CD4-positive, alpha-beta T cell treated with Interleukin-2 at 100 ng/mL for 4 hours (primary cell): ENCODE results near the gene CAMK1G.

Experiments used
- DNase-seq: peaks from one replicate; pipeline ENCODE4 v3.0.0-alpha.2; 2020; ENCODE audit warnings: low spot score

The CAMK1G gene

GRCh38 chr1:209583408-209583807, at the start of gene CAMK1G:
CAMK1G (plus strand) TSS chr1:209583714; CDS start chr1:209594984, 11,270 bp downstream.
- no peak for DNase-seq

DNA sequence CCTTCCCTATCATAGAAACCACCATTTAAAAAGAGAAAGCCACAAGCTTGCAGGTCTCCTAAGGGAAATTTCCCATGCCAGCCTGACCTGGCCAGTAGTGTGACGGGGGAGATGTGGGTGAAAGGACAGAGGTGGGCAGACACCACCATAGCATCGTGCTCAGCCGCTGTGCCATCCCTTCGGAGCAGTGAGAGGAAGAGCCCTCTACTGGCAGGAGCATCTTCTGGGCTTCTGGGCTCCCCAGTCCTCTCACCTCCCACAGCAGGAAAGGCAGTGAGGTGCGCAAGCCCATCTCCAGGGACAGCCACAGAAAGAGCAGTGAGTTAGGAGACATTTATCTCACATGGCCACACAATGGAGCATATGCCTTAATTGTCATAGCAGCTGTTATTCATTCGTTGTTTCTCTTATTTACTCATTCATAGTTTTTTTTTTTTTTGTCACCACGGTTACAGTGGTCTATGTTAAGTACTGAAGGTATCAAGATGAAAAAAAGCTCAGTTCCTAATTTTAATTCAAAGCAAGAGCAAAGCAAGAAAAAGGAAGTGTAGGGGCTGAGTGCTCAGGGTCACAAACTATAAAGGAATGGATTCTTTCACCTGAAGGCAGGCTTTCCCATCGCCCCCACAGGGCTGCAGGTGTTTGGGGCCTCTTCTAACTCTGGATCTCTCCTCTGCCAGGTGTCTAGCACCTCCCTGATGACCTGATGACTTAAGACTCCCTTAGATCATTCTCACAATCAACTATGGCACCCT, 48.8 kb upstream of the CAMK1G start:
- no peak for DNase-seq

- no peak for DNase-seq
Observed at GRCh38 chr1:209536843-209537242, 46.7 kb upstream of the CAMK1G start.

DNA sequence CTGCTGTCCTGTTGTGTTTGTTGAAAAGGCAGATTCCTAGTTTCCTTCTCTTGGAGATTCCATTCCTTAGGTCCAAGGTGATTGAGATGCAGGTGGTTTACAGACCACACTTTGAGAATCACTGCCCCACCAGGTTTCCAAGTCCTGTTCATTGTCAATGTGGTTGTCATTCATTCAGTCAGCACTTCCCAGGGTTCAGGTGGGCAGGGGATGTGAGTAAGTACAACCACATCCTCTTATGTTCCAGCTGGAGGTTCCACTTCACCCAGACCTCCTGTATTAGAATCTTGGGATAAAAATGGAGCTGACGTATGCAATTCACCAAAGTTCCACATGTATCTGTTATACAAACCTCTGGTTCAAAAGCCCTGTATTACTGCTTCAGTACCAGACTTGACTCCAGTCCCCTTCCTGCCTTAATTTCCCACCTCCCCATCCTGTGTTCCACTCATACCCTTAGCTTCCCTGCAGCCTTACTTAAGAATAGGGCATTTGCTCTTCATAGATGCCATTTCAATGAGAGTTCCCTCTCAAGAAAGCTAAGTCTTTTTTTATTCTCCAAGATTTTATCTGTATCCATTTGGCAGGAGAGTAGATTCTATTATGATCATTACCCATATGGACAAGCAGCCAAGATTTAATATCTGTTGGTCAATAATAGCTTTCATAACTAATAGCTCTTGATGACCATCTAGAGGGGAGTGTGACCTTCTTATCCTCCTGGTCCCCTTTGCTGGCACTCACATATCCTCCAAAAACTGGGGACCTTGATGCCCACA, 46.0 kb upstream of the CAMK1G start:
- no peak for DNase-seq

GRCh38 chr1:209539576-209539975, 43.9 kb upstream of the CAMK1G start:
- DNase-seq: no peak

GRCh38 chr1:209542585-209542984, 40.9 kb upstream of the CAMK1G start:
- DNase-seq: no peak

GRCh38 chr1:209544098-209544497, 39.4 kb upstream of the CAMK1G start:
- no peak for DNase-seq

GRCh38 chr1:209545423-209545822, 38.1 kb upstream of the CAMK1G start:
- DNase-seq: no peak

- DNase-seq: no peak
Observed at GRCh38 chr1:209546390-209547085, 37.0 kb upstream of the CAMK1G start.

DNA sequence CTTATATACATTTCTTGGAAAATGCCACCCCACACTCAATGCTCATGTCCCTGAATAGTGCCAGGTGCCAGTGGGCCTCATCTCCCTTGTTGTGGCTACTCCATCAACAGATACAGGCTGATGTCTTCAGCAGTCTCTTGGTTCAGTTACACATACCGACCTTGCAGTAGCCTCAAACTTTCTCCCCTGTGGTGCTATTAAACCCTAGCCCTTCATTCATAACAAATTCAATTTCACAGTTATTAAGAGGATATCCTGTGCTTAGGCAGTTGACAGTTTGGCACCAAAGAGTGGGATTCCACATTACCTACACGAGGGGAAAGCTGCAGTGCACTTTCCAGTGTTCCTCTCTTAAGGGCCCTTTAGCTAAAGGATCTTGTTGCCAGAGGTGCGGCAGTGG, 35.9 kb upstream of the CAMK1G start:
- no peak for DNase-seq

GRCh38 chr1:209549443-209550205, 33.9 kb upstream of the CAMK1G start:
- no peak for DNase-seq

GRCh38 chr1:209550519-209550918, 33.0 kb upstream of the CAMK1G start:
- DNase-seq: no peak

DNA sequence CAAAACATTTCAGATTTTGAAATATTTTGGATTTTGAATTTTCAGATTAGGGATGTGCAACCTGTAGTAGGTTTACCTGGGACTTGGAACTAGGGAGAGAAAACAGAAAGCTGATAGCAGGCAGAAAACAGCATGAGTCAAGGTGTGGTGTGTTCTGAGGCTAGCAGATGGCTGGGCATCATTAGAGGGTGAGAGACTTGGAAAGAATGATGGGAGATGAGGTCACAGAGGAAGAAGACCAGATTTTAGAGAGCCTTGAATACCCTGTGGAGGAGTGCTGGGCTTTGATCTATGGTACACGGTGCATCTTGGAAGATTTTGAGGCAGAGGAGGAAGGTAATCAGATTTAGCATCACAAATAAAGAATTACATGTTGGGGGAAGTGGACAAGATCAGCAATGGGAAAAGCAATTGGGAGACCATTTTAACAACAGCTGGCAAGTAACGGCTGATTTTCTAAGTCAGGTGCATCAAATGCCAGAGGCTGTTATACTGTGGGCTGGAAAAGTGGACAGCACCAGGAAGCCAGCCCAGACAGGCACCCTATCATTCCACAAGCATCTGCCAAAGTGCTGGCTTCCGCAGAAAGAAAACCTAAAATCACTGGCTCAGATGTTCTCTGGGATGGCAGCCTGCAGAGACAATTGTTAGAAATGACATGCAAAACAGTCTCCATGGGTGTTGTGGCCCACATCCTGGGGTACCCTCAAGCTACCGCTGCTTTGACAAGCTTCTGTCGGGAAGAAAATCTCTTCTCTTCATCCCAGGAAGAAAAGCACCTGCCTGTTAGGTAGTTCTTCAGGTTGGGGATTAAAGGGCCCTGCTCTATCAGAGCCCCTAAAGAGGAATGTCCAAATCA, 30.9 kb upstream of the CAMK1G start:
- DNase-seq: no peak

DNA sequence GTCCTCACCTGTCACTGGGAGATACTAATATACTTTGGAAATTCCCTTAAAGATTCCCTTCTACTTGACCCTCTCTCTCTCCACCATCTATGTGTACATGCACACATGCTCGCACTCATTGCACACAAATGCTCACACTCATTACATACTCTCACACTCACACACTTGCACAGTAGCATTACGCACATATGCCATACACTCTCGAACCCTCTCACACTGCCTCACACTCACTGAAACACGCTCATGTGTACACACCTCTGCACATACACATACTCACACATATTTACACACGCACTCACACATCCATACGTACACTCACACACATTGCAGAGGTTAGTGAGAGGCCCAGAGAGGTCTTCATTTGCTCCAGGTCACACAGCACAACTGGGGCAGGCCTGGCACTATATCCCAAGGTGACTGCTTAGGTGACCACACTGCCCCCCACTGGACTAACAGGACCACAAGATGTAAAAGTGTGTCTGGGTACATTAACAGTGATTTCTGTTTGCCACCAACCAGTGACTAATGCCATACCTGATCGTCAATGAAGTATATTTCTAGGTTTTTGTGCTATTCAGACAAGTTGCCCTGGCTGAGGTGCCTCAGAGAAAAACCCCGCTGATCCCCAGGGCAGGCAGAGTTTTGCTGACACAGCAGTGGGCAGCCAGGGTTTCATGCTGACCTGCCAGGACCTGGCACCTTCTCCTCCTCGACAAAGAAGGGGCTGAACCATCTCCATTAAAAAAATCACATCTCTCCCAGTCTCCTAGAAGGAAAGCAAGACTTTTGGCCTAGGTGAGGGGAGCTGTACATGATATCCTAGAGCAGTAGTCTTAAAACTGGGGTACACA, 28.5 kb upstream of the CAMK1G start:
- DNase-seq: no peak

GRCh38 chr1:209556162-209556690, 27.3 kb upstream of the CAMK1G start:
- DNase-seq: no peak

- no peak for DNase-seq
Observed at GRCh38 chr1:209557221-209557620, 26.3 kb upstream of the CAMK1G start.

- DNase-seq: no peak
Observed at GRCh38 chr1:209560529-209560928, 23.0 kb upstream of the CAMK1G start.

DNA sequence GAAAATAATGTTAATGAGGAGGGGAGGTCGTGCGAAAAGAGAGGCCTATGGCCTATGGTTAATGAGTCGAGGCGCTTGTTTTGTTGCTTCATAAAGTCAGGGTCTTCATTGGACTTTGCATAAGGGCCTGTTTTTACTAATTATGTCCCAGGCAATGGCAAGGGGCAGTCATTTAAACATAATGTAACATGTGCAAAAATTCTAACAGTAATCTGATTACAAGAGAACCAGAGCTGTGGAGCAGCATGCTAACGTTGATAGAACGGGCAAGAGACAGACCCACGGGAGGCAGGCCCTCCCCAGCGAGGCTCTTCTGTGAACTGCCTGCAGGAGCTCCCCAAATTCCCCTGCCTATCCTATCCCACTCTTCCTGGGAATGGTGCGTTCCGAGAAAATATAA, 22.6 kb upstream of the CAMK1G start:
- DNase-seq: no peak

DNA sequence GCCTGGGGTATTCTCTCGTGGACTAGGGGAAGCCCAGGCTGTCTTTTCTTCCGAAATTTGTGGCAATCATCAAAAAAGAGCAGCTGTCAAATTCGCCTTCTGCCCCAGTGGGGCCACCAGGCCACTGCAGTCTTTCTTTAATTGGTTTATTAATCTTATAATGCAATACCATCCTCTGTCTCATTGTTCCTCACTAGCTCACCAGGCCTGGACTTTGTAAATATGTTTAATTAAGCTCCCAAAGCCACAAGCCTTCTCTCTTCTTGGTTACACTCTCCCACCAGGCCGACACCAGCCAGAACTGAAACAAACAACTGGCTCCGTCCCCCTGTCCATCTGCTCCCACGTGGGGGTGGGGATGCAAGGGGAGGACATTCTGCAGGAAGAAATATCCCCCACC, 22.0 kb upstream of the CAMK1G start:
- DNase-seq: no peak

- DNase-seq: no peak
Observed at GRCh38 chr1:209564849-209565248, 18.7 kb upstream of the CAMK1G start.
